Measurements from ENCODE around the gene TLE2.

Gene TLE2

GRCh38 chr19:2962018-2962670 lies 66.9 kb downstream of the TLE2 start:
- peak in 16 of 51 donors; percentile 5 to 75 (median 23) for DNase-seq

- DNase-seq: no peak
Measured at GRCh38 chr19:2960120-2960519, 69.0 kb downstream of the TLE2 start.

- no peak for DNase-seq
Measured at GRCh38 chr19:2957160-2957559, 71.9 kb downstream of the TLE2 start.

- no peak for DNase-seq
Measured at GRCh38 chr19:2952953-2953481, 76.1 kb downstream of the TLE2 start.

- peak; percentile 80 to 100 (median 99) for DNase-seq
Measured at GRCh38 chr19:2950286-2951124, 78.6 kb downstream of the TLE2 start.

- DNase-seq: no peak
Measured at GRCh38 chr19:2949939-2950285, 79.2 kb downstream of the TLE2 start.

Data from hypothalamus (tissue), 51 donors.